K562 (cell line): ENCODE measurements around the gene CARMIL3. TPM values are rescaled to one million over a fixed set of nuclear protein-coding genes. Genes with fewer than 3 reads are reported as not detected.

Experiments
- ATAC-seq: fragments of 200-7000 bp; cut with Tn5 transposase; 3 replicates; pipeline ENCODE4 v1.9.1; 2020; ENCODE audit warnings: moderate library complexity
- BruUV-seq: library from RNA; stranded (reverse); fragments of 400-500 nt; replicated peaks from 2 replicates; lab custom pipeline; 2021; lab: Mats Ljungman, UMichigan
- CTCF ChIA-PET: fragments of 300-600 bp; formaldehyde crosslinking; extraction: SDS; loops from one replicate; lab custom pipeline; 2021; ENCODE audit warnings: low intra/inter-chr PET ratio; lab: Yijun Ruan, JAX
- POLR2A ChIA-PET: fragments of 300-600, 350-650 bp; sonication (Branson Sonifier 250); formaldehyde crosslinking; extraction: SDS; loops from one replicate; lab custom pipeline; 2021; ENCODE audit warnings: antibody characterized with exemption, inconsistent platforms; lab: Yijun Ruan, JAX
- DNase-seq, 4 experiments: peaks; one replicate each; pipeline versions ENCODE4 v3.0.0 to v3.0.0-alpha.2; 2011 to 2018; ENCODE audit warnings: low spot score in 3 of 4, mixed read lengths in 3 of 4; ENCODE audit errors: extremely low read depth in 1 of 4
- FAIRE-seq: peaks from 2 replicates; lab custom pipeline; 2011; peaks lifted over from hg19 to GRCh38; lab: Jason Lieb, UNC
- H2AFZ ChIP-seq: 2 replicates; pipeline ENCODE4 v1.6.0; 2011; ENCODE audit warnings: low read depth, low read length, control low read depth, inconsistent platforms
- H3K27ac ChIP-seq: fragments of 200-600 bp; 3 replicates; pipeline ENCODE4 v1.8.0; 2011; ENCODE audit warnings: low read depth, mild to moderate bottlenecking, control low read depth, inconsistent platforms, low read length, moderate library complexity, mixed read lengths; ENCODE audit errors: extremely low read depth
- H3K27me3 ChIP-seq, 2 experiments: fragments of 300-600 bp in 1 of 2; 2 replicates in 1 of 2; 3 replicates in 1 of 2; pipeline versions ENCODE4 v1.6.0 to v1.8.0; 2011; ENCODE audit warnings: inconsistent platforms in 2 of 2, low read length in 2 of 2, mild to moderate bottlenecking in 1 of 2, mixed read lengths in 1 of 2, moderate library complexity in 1 of 2; ENCODE audit not compliant: control insufficient read depth in 2 of 2, insufficient read depth in 2 of 2
- H3K36me3 ChIP-seq: fragments of 300-600 bp; 3 replicates; pipeline ENCODE4 v1.8.0; 2011; ENCODE audit warnings: mild to moderate bottlenecking, low read length, inconsistent platforms; ENCODE audit not compliant: control insufficient read depth, insufficient read depth
- H3K4me1 ChIP-seq, 2 experiments: fragments of 200-600 bp in 1 of 2; replicated peaks in 1 of 2; 2 replicates in 1 of 2; 3 replicates in 1 of 2; pipeline versions ENCODE4 v1.5.1 to v1.8.0; 2011; ENCODE audit warnings: inconsistent platforms in 2 of 2, low read length in 2 of 2, mild to moderate bottlenecking in 1 of 2, mixed read lengths in 1 of 2, moderate library complexity in 1 of 2; ENCODE audit not compliant: control insufficient read depth in 2 of 2, insufficient read depth in 2 of 2
- H3K4me2 ChIP-seq: 2 replicates; pipeline ENCODE4 v1.6.1; 2011; ENCODE audit warnings: low read length, control low read depth, inconsistent platforms, mixed read lengths; ENCODE audit not compliant: insufficient read depth
- H3K4me3 ChIP-seq: fragments of 200-600 bp; sonication (generic), shearing (Covaris generic); 2 replicates; pipeline ENCODE4 v1.5.1; 2016; ENCODE audit warnings: control low read depth, inconsistent platforms
- H3K79me2 ChIP-seq: fragments of 200-600 bp; 3 replicates; pipeline ENCODE4 v1.8.0; 2011; ENCODE audit warnings: low read length, inconsistent platforms; ENCODE audit not compliant: control insufficient read depth, insufficient read depth
- H3K9ac ChIP-seq, 2 experiments: 2 replicates each; pipeline versions ENCODE4 v1.6.0 to v1.6.1; 2011; ENCODE audit warnings: low read depth in 2 of 2, low read length in 2 of 2, control low read depth in 1 of 2, inconsistent platforms in 1 of 2, mild to moderate bottlenecking in 1 of 2, mixed read lengths in 1 of 2; ENCODE audit not compliant: insufficient read depth in 1 of 2
- H3K9me1 ChIP-seq: one replicate; pipeline ENCODE4 v1.6.0; 2011; ENCODE audit warnings: inconsistent platforms, mild to moderate bottlenecking, low read length, moderate library complexity; ENCODE audit not compliant: control insufficient read depth, insufficient read depth
- H3K9me3 ChIP-seq: replicated peaks from 2 replicates; pipeline ENCODE4 v1.5.1; 2011; ENCODE audit warnings: low read depth, low read length, inconsistent platforms; ENCODE audit not compliant: control insufficient read depth, insufficient read depth
- H4K20me1 ChIP-seq: replicated peaks from 2 replicates; pipeline ENCODE4 v1.6.1; 2011; ENCODE audit warnings: low read length, inconsistent platforms, mixed read lengths; ENCODE audit not compliant: control insufficient read depth, insufficient read depth
- POLR3G ChIP-seq: IDR thresholded peaks from 2 replicates; pipeline ENCODE4 v1.6.1; 2011; ENCODE audit not compliant: insufficient read length, insufficient replicate concordance; ENCODE audit errors: extremely low read depth
- ZFP36 ChIP-seq: fragments of 150-350 bp; IDR thresholded peaks from 2 replicates; pipeline ENCODE4 v1.6.1; 2018; ENCODE audit warnings: low read length, low read depth; ENCODE audit not compliant: partially characterized antibody
- WGBS: fragments of 100-300 bp; shearing (Covaris generic); methylation state at CpG from one replicate; pipeline ENCODE4 v1.1.6; 2016; ENCODE audit warnings: low coverage, mixed read lengths; ENCODE audit not compliant: insufficient coverage; ENCODE audit errors: missing lambda C conversion rate; 5-methylcytosine and 5-hydroxymethylcytosine counted together
- in situ Hi-C: fragments of 300-500 bp; cut with MboI; formaldehyde crosslinking; loops from 4 replicates; pipeline ENCODE4 v1.15.0; 2018; ENCODE audit warnings: inconsistent platforms, mixed read lengths
- intact Hi-C: fragments of 100-400 bp; cut with micrococcal nuclease; formaldehyde crosslinking; loops from 2 replicates; pipeline ENCODE4 v1.14.2; 2022
- polyA plus RNA-seq, 8 experiments: library from polyadenylated mRNA; depleted of rRNA in 4 of 8; stranded (reverse) in 5 of 8; unstranded in 3 of 8; fragments of >200 nt; fragmentation: Nextera tagmentation in 2 of 8; fragmentation: Illumina TruSeq in 1 of 8; extraction: Ambion mirVana in 2 of 8; extraction: Trizol in 1 of 8; gene quantifications; 2 replicates each; pipeline versions ENCODE4 v1.2.1 to v1.2.3, GENCODE V29; 2011 to 2014; ENCODE audit warnings: inconsistent platforms in 1 of 8, missing spikeins in 1 of 8
- total RNA-seq, 7 experiments: library from RNA; depleted of rRNA in 6 of 7; stranded (reverse); fragments of >200 nt in 6 of 7; fragmentation: Illumina TruSeq in 2 of 7; extraction: Trizol in 2 of 7; gene quantifications; 2 replicates each; pipeline versions ENCODE4 v1.2.1 to v1.2.3, GENCODE V29; 2011 to 2021; ENCODE audit warnings: low replicate concordance in 1 of 7

The CARMIL3 gene
- total and polyA plus RNA-seq, 9 of the 15 experiments (the other 6 are each of a cell fraction or from before 2014, with no cell fraction given), result 0.01 to 0.11 (median 0.05) TPM; not detected in 5

DNA sequence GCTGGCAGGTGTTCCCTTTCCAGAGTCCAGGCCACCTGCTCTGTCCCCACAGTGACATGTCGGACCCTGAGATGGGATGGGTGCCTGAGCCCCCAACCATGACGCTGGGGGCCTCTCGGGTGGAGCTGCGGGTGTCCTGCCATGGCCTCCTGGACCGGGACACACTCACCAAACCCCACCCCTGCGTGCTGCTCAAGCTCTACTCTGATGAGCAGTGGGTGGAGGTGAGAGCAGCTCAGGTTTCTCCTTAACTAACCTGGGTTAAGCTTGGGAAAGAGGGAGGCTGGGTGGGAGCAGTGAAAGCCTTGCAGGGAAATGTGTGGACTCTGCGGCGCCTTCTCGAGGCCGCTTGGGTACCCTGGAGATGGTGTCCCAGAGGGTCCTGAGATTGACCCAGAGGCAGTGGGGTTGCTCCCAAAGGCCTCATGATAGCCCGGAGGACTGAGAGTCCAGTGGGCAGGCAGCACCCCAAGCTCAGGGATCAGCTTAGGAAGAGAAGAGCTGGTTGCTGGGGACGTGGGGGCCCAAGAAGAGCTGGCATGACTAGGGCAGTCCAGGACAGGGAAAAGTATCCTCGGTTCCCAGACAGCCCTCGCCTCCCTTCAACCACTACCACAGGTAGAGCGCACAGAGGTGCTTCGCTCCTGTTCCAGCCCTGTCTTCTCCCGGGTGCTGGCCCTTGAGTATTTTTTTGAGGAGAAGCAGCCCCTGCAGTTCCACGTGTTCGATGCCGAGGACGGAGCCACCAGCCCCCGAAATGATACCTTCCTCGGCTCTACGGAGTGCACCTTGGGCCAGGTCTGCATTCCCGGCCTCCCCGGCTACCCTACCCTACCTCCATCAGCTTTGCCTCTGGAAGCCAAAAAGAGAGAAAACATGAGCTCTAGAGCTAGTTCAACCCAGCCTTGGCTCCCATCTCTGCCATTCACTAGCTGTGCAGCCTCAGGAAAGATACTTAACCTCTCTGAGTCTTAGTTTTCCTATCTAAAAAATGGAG is 21.4 kb downstream of the CARMIL3 start:
- 17% methylated on average over 20 of the region's 26 CpGs for WGBS
- Histone ChIP-seq H3K4me3 (no peak overlapping the region), H3K4me1 (peaks cover 0 to 12% of the 10 kb centered on the region in 2 experiments; a peak in 2 of 5 replicates), H3K79me2 (no peaks in the 10 kb centered on the region), H3K9me1 (no peaks in the 10 kb centered on the region), H3K4me2 (no peak overlapping the region), H3K36me3 (no peaks in the 10 kb centered on the region), H4K20me1 (no peaks in the 10 kb centered on the region), H2AFZ (no peak overlapping the region), H3K9ac (no peak overlapping the region), H3K27ac (no peak overlapping the region), H3K9me3 (no peaks in the 10 kb centered on the region), H3K27me3 (peaks cover 0 to 39% of the 10 kb centered on the region in 2 experiments; a peak in 3 of 5 replicates)
- DNase-seq, result no peak
- BruUV-seq, result no TSS peak
- ChIA-PET CTCF (no interaction called here), POLR2A (interaction anchor here (0.5 kb wide), 1 partner anchor 21 kb away, joined by 3 read pairs; the partner anchor contains the start of gene PCK2)
- in situ Hi-C loops (no loop called here), intact Hi-C loops (no loop called here)
- no peak for FAIRE-seq
- no peak for ATAC-seq
- TF ChIP-seq POLR3G (no peak), ZFP36 (peak; percentile 12)
